ENCODE measurements around the gene RNF121.

The RNF121 gene

DNA sequence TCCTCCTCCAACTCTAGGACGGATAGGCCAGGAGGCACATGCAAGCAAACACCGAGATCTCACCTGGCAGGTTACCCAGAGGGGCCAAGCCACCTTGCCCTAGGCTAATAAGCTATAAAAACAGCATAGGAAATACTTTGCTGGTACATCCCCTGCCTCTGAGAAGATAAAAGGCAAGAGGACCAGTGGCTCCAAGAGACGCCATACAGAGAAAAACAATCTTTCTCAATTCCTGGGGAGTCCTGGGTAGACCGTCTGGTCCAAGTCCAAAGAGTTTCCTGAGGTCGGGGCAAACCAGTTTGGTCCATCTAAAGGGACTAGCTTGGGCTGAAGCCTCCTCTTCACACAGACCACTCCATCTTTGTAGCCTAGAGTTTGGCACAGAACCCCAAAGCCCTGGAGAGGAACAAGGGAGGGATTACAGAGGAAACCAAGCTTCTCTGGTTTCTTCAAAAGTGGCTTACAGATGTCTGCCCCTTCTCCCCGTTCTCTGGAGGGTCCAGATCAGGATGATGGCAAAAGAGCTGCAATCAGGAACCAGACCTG is 111.1 kb downstream of the RNF121 start:
- DNase-seq, result peak; percentile 31

DNA sequence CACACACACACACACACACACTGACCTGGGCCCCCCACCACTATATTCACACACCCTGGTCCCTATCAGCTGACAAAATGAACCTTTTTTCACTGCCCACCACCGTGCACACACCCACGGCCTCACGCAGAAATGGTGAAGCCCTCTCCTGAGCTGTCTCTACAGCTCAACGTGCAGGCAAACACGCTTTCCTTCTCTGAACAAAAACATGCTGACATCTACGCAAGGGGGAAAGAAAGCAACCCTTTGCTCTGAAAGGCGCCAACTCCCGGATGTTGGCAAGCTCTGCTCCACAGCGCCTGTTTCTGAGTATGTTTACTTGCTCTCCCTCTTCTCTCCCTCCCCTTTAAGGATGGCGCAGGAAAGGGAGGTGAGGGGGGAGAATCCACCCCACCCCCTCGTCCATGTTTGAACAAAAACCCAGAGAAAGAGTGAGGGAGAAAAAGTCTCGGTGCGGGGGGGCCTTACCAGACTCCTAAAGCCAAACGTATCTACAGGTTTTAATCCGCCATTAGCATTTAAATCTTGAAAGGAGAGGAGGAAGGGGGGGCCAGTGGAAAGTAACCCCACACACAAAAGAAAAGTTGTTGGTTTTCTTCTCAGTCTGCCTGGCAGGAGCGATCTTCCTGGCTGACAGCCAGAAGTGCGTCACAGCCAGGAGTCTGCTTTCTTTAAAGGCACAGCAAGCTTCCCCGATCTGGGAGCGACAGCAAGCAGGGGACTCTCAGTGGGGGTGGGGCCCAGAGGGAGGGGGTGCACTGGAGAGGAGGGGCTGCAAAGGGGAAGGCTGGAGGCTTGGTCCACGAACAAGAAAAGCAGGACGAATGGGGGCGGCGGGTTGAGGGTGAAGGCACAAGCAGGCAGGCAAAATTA is 111.9 kb downstream of the RNF121 start:
- DNase-seq, result peak; percentile 97

DNA sequence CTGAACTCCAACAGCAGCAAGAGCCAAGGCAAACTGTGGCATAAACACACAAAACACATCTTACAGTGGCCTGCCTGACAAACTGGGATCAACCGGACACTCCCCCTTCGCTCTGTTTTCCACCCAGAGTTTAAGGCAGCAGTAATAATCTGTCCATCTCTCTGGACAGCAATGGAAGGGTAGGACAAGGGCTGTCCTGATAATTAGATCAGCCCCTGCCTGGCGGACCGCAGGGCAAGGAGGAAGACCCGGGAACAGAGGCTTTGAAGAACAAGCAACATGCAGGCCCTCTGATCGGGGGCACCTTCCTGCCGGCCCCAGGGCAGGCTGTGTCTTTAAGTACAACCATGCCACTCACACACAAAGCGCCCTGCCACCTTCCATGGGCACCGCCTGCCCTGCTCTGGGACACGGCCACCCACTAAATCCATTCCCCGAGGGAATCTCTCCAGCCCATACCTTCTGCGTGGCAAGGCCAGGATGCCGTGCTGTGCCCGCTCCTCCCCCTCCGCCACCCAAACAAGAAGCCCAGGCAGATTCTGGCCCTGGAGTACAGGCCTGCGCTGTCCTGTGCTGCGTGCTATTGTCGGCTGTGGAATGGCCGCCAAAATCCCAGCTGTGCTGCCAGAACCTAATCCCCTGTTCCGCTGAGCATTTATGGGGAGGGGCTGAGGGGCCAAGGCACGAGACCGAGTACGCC is 112.7 kb downstream of the RNF121 start:
- peak; percentile 86 for DNase-seq

DNA sequence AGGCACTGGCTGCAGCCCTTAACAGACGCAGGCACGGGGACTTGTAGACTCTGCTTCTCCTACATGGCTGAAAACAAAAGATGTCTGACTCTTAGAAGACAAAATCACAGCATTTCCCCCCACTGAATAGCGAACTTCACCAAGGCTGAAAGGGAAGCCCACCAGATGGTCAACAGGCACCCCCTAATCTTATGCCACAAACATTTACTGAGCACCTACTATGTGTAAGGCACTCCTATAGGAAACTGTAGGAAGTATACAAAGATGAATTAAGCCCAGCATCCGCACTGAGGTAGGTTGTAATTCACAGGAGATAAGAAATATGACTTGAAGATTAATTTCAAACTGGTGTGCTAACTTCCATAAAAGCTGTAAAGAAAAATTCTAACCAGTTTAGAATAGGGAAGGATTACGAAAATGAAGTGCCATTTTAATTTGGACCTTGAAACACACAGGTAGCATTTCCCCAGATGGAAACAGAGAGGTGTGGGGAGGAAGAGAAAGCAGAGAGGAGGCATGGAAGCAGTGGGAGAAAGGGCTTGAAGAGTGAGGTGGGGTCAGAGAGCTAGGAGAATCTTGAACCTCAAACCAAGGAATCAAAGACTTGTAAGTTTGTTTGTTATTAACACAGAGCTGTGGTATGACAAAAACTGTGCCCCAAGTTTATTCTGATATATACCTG is 113.4 kb downstream of the RNF121 start:
- DNase-seq, result no peak

DNA sequence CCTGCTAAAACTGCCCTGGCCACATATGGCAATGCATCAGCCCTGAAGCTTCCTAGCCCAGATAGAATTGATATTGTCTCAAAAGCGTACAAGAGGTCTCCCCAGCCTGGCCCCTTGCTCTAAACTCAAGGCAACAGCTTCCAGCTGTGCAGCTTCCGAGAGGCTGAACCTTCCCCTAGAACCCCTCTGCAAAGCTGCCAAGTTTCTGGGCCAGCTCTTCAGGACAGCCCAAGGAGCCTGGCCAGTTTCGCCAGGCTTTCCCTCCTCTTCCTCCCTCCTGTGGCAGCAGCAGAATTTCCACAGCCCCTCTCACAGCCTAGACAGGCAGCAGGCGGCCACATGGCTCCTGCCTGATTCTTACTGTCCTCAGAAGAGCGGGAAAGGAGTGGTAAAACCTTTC is 117.0 kb downstream of the RNF121 start:
- DNase-seq, result no peak
